ENCODE data around the gene CAP2.

GRCh38 chr6:17408081-17408480, 14.7 kb downstream of the CAP2 start:
- TF ChIP-seq CTCF (IDR thresholded peaks at IDR 0.05), result no peak
- no peak for TF ChIP-seq POLR2A (IDR thresholded peaks at IDR 0.05)
- TF ChIP-seq EP300 (IDR thresholded peaks at IDR 0.05), result no peak
- TF ChIP-seq POLR2AphosphoS5 (IDR thresholded peaks at IDR 0.05), result no peak
